ENCODE results near the gene RND2. TPM values are rescaled to one million over a fixed set of nuclear protein-coding genes. Genes with fewer than 3 reads are reported as not detected.

The RND2 gene
- total and polyA plus RNA-seq, 9 of the 15 experiments (the other 6 are each of a cell fraction or from before 2014, with no cell fraction given), result 0.15 to 1.9 (median 0.98) TPM

GRCh38 chr17:42980766-42981397 is 44.1 kb upstream of the RND2 start (continued):
- TF ChIP-seq KDM5B (IDR thresholded peaks at IDR 0.05; ENCODE audit: insufficient replicate concordance, low read depth, low read length) (no peak), HES1 (IDR thresholded peaks at IDR 0.05; ENCODE audit: low read depth) (no peak), PBX2 (CRISPR knock-in tag; IDR thresholded peaks at IDR 0.05; ENCODE audit: low read depth) (no peak), PBX2 (tag; conservative IDR thresholded peaks at IDR 0.05; ENCODE audit: low read depth) (no peak), HMG20A (CRISPR knock-in tag; conservative IDR thresholded peaks at IDR 0.05) (no peak), ARID3B (CRISPR knock-in tag; IDR thresholded peaks at IDR 0.05; ENCODE audit: borderline replicate concordance) (no peak), TAF15 (IDR thresholded peaks at IDR 0.05; ENCODE audit: low read depth, low read length) (no peak), ZNF668 (CRISPR knock-in tag; IDR thresholded peaks at IDR 0.05) (no peak), GTF2E2 (tag; IDR thresholded peaks at IDR 0.05) (no peak), MGA (IDR thresholded peaks at IDR 0.05) (peak; percentile 79), ELF1 (tag; IDR thresholded peaks at IDR 0.05) (peak; percentile 62)

All from K562 (cell line).